HG02981 (cell line): ENCODE measurements around the gene SDCCAG8.
"Not testable (repeated sequence)": the region's sequence is repeated elsewhere in the genome, so short reads cannot be mapped to it uniquely, and the experiment has no call there.

ENCODE experiments used
- ATAC-seq: cut with Tn5 transposase; IDR thresholded peaks from one replicate; pipeline ENCODE4 v1.9.1; 2021; ENCODE audit warnings: mild to moderate bottlenecking, moderate library complexity; ENCODE audit not compliant: unreplicated experiment

Gene SDCCAG8

DNA sequence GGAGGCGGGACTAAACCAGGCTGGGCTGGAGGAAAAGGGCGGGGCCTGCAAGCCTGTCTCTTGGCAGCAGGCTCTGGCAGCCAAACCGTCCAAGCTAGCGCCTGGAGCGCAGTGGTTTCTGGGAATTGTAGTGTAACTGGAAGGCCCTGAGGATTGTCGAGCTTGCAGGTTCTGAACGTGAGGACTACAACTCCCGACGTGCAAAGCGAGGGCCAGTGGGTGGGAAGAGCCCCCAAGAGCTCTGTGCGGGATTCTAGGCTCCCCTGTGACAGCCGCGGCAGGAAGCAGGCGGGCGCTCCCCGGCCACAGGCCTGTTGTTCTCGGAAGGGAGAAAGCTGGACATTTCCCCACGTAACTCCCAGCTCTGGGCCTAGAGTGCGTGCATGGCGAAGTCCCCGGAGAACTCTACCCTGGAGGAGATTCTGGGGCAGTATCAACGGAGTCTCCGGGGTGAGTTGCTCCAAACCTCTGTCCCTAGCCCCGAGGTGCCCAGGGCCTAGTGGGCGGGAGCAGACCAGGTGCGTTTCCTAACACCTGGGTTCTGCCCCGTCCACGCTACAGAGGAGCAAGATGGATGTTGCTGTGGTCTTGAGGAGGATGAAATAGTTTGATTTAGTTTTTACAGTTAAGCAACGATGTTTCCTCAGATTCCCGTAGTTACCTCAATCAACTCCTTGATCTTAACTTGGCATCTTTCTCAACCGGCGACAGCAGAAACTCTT is at the start of gene SDCCAG8:
Gene SDCCAG8 (plus strand): TSS at position 251 of the 722 bp plus-strand sequence. CDS start 133 bp downstream, at position 384.
- ATAC-seq: peak; percentile 67

DNA sequence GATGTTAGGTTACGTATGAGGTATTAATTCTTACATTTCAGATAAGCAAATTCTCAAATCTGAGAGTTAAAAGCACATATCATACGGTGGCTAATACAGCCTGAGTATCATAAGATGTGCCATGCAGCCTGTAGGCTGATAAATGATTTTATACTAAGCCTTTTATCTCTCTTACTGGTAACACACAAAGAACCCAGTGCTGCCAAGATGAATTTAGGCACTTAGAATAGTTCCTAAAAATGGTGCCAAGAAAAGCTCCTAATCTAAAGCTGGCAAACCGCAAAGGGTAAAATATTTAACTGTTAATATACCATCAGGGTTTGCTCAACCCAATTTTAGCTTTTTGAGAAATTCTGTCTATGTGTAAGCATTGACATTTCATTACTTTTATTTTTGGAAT is 43.9 kb upstream of the SDCCAG8 start:
- ATAC-seq: not testable (repeated sequence)

DNA sequence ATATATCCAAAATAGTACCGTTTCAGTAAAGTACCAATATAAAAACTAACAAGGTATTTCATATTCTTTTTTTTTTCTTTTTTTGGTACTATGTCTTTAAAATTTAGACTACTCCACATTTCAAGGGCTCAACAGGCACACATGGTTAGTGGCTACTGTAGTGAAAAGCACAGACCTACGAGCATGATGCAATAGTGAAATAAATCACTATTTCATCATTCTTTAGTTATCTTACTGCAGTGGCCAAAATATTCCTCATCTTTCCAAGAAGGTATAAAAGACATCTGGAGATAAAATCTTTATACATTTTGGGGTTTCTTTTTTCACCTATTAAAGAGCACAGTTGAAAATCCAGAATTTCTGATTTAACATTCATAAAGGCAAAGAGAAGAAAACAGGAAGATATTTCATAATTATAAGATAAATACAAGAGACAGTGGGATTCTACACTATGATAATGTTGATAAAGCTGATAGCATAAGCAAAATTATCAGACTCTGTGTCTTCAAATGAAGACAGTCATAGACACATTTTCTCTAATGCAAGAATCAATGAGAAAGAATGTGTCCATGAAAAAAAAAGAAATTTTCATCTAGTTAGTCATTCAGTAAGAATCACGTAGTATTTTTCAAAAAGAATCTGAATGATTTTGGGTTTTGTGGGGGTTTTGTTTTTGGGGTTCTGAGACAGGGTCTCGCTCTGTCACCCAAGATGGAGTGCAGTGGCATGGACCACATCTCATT is 42.6 kb upstream of the SDCCAG8 start:
- ATAC-seq: no peak

DNA sequence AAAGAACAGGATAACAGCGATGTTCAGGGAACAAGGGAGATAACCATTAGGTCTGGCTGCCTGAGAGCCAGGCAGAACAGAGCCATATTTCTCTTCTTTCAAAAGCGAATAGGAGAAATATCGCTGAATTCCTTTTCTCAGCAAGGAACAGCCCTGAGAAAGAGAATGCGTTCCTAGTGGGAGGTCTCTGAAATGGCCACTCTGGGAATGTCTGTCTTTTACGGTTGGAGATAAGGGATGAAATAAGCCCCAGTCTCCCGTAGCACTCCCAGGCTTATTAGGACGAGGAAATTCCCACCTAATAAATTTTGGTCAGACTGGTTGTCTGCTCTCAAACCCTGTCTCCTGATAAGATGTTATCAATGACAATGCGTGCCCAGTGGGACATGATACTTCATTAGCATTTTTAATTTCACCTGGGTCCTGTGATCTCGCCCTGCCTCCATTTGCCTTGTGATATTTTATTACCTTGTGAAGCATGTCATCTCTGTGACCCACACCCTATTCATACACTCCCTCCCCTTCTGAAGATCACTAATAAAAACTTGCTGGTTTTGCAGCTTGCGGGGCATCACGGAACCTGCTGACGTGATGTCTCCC is 40.5 kb upstream of the SDCCAG8 start:
- ATAC-seq: not testable (repeated sequence)

DNA sequence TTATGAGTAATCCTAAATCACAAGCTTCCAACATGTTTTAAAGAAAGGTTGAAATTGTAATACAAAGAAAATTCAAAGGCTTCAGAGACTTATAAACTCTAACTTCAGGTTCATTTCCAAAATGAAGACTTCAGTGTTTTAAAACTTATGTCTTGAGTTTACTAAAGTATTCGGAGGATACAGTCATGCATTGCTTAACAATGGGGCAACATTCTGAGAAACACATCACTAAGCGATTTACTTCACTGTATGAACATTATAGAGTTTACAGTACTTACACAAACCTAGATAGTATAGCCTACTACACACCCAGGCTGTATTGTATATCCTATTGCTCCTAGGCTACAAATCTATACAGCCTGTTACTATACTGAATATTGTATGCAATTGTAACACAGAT is 39.1 kb upstream of the SDCCAG8 start:
- ATAC-seq: no peak

DNA sequence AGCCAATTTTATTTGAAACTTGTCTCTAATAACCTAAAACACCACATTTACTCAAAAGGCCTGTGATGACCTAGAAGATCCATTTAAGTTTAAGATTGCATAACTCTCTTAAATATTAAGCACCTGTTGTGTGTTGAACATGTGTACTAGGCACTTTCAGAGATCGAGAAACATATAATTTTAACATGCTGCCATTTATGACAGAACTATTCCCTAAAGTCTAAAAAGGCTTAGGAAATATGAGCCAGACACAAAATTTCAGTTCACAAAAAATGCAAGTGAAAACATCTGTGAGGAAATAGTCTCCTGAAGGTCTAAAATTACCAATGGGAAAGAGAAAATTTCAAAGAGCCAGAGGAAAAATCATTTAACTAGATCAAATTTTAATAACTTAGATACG is 38.5 kb upstream of the SDCCAG8 start:
- ATAC-seq: no peak

DNA sequence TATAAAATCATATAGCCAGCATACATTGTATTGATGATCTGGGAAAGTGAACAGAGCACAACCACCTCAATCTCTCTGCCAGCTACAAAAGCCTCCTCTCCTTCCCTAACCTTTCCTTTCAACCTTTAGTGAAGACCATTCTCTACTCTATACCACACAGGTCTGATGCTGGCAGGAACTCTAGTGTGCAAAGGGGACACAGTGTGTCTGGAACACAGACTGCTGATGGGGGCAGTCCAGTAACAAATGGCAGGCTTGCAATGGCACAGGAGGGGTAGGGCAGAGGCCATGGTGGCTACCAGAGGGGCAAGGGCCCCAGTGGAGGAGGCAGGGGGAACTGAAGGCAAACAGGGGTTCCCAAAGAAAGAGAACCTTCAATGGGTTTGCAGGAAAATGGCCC is 37.8 kb upstream of the SDCCAG8 start:
- ATAC-seq: no peak

DNA sequence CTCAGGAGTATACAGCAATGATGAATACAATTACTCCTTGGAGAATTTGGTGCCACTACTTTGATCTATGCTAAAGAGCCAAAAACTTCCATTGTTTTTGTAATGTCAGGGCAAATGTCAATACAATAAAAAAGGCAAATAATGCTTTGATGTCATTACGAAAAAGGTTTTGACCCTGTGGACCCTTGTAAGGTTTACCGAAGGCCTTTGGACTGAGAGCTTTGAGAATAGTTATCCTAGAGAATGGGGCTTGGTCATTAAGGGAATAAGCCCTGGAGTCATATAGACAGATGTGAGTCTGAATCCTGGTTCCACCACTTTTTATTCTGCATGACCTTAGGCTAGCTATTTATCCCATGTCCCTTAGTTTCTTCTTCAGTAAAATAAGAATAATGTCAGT is 28.2 kb upstream of the SDCCAG8 start:
- ATAC-seq: no peak

DNA sequence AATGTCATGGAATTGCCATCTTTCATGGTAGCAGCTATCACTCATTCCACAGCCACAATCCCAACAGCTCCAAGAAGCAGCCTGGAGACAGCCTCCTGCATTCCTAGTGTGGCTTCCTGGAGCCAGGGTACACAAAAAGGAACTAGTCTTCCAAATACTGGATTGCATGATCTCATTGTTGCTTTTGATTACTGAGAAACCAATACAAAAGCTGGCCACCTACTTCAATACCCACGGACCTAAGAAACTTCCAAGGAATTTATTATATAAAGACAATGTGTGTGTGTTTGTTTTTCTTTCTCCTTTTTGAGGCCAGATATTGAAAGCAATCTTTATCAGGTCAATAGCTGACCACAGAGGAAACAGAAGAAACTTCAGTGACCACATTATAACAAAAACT is 26.3 kb upstream of the SDCCAG8 start:
- no peak for ATAC-seq

DNA sequence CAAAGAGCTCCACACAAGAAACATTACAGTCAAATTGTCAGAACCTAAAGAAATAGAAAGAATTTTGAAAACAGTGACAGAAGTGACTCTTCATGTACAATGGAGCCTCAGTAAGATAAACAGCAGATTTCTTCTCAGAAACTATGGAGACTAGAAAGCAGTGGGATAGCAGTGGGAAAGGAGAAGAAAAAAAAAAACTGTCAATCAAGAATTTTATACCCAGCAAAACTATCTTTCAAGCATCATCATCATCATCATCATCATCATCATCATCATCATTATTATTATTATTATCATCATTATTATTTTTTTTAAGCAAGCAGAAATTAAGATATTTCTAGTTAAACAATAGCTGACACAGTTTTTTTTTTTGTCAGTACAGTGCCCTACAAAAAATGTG is 24.9 kb upstream of the SDCCAG8 start:
- ATAC-seq: no peak

DNA sequence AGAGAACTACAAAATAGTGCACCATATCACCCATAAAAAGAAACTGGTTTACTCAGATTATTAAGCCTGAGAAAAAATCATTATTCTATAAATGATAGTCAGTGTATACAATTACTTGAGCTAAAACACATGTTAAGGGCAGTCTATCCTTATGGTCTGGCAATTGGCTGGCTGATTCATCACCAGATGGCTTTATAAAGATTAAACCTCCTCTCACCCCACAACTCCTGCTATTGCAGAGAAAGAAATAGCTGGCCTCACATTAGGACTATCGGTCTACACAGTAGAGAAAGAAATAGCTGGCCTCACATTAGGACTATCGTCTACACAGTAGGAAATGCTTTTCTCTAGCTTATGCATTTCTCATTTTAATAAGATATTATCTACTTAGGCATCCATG is 21.9 kb upstream of the SDCCAG8 start:
- no peak for ATAC-seq

DNA sequence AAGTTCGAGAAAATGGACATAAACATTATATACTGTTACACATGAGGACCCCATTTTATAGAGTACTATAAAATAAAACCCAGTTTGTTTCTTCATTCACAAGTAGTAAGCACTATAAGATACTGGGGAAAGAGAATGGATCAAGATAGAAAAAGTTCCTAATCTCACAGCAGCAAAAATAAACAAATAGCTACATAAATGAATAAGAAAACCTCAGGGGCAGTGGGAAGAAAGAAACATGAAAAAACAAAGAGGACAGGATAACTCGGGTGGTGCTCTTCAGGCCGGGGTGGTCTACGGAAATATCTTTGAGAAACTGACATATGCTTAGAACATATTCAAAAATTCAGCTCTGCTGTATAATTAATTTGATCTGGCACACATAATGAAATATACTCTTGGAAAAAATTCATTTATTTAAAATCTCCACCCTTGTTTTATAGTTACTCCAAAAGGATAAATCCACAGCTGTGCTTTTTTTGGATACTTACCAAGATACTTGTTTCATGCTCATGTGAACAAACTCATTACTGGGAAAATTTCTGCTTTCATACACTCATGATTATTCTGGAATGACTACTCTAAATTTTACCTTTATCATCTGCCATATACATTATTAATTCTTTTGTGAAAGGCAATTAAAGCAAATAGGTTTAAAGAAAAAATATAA is 20.7 kb upstream of the SDCCAG8 start:
- no peak for ATAC-seq

DNA sequence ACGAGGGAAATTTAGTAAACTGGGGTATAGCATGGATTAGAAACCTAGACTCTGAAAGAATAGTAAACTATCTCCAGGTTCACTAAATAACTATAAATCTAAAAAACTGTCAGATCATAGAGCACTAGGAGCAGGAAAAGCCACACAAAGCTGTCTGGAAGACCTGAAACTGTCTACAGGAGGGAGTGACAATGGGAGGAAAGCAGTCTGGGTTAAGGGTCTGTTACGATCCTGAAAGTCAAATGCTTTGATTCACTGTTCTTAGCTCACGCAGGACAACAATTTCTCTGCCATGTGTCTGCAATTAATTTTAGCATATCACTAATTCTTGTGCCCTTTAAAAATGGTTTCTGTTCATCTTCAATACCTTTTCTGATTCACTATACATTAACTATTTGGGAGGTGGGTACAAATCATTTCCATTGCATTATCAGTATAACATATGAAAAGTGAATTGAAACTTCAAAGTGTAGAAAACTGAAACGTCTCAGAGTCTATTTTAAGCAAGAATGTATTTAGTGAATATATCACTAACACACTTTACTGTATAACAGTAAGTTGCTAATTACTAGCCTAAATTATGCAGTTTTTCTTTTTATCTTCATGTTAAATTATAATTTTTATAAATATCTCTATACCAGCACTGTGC is 19.1 kb upstream of the SDCCAG8 start:
- peak; percentile 77 for ATAC-seq

DNA sequence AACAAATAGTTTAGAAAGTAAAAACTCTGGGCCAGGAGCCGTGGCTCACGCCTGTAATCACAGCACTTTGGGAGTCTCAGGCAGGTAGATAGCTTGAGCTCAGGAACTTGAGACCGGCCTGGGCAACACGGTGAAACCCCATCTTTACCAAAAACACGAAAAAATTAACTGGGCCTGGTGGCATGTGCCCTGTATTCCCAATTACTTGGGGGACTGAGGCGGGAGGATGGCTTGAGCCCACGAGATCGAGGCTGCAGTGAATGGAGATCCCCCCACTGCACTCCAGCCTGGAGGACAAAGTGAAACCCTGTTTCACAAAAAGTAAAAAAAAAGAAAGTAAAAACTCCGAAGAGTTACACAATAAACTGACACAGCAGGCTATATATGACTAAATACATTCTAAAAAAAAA is 11.4 kb upstream of the SDCCAG8 start:
- ATAC-seq: no peak

DNA sequence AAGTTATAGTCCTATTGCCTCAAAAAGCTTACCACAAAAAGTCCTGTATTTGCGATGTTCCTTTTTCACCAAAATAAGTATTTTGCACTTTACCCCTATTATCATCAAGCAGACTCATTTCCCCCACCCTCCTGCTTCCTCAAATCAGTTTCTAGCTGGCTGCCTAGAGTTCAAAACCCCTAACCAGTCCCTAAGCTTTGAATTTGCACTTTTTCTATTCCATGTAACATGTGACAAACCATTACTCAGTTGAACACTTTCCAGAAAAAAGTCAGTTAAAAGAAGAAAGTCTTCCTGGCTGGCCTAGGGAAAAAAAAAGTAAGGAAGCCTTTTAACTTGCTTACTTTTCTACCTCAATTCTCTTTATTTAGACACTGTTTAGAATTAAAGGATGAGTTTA is 8.9 kb upstream of the SDCCAG8 start:
- ATAC-seq: no peak

DNA sequence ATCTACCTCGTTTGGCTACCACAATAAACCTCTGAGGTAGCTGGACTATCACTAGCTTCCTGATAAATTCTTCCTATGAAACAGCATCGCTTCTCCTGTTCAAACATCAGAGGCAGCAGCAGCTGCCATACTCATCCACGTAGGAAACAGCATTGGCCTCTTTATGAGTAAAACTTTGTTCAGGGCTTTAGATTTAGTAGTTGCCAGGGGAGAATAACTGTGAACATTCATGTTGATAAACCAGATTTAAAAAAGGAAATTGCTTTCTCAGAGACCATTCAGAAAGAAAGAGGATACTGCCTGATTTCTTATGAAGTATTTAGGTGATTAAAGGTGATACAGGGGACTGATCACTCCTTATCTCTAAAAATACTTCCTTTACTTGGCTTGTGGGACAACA is 7.9 kb upstream of the SDCCAG8 start:
- ATAC-seq: no peak

DNA sequence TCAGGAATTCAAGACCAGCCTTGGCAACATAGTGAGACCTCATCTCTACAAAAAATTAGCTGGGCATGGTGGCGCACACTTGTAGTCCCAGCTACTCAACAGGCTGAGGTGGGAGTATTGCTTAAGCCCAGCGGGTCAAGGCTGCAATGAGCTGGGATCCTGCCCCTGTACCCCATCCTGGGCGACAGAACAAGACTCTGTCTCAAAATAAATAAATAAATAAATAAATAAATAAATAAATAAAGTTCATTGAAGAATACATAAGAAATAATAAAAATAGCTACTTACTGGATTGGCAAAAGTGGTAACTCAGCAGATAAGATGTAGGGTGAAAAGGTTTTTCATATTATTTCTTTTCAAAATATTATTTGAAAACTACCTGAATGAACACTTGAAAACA is 6.6 kb upstream of the SDCCAG8 start:
- no peak for ATAC-seq

DNA sequence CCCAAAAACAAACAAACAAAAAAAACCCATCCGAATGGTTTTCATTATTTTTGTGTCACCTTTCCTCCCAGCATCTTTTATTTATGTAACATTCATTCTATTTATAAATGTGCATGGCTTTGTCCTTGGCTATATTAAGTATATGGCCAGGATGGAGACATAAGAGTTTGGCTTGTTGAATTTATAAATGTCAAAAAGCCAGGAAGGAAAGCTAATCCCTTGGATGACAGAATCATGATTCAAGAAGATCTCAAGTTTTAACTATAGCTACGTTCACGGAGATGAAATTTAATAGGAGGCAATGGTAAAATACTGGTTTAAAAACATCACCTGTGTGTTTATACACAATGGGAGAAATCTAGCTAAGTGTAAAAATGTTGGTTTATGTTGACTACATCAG is 5.7 kb upstream of the SDCCAG8 start:
- no peak for ATAC-seq

DNA sequence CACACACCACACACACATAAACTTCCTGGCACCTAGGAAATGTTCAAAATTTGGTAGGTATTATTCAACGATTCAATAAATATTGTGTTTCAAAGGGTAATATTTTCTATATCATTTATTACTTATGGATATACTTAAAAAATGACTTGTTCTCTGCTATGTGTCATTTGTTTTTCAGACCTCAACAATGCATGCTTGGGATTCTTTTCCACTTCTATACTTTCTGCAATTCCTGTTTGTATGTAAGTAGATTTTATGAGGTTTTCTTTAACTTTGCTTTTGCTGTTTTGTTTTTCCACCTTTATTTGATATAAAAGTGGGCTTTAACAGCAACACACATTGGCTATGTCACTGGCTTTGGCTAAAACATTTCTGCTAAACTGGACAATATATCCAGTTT is 4.3 kb upstream of the SDCCAG8 start:
- no peak for ATAC-seq

DNA sequence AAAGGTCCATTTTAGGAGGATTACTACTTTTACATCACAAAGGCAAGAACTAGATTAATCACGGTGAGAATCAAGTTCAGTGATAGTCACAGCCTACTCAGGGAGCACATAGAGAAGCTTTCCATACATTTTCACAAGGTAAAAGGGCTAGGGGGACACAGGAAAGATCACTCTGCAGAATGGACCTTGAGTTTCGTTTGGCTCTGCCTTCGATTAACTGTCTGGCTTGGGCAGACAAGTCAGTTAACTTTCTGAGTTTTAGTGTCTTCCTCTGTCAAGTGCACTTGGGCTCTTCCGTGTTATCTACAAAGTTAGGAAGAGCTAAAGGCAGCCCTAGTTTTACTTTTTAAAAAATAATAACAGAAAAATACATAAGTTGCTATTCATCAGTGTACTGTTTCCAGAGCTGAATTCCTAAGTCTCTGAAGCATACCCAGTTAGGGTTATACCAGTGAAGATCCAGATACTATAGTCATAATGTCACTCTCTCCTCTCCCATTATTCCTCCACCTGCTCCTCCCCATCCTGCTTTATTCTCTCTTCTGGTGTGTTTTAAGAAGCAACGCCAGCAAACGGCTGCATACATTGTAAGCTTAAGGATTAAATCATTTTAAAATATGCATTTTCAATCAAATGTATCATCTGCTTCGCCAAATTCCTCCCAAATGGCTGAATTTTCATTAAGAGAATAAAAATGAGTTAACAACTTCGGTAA is 2.5 kb upstream of the SDCCAG8 start:
- ATAC-seq: no peak

DNA sequence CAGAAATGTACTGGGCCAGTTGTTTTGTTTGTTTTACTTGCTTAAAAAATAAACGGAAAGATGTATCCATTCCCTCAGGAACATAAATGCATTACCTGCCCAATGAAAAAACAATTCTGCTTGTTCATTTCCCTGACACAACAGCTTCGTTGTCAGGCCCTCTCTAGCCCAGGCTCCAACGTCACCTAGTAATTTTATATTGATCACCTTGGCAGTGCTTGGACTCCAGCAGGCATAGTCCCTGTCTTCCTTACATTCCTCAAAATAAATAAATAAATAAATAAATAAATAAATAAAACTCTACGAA is 2.0 kb upstream of the SDCCAG8 start:
- no peak for ATAC-seq
